Transverse colon (tissue), 4 donors: Measurements from ENCODE around the gene GMDS.

Experiments used
- EP300 ChIP-seq: sonication (generic); formaldehyde crosslinking; IDR thresholded peaks from one replicate; pipeline ENCODE4 v1.6.1; 2017; ENCODE audit warnings: antibody characterized with exemption, low read depth
- POLR2A ChIP-seq: fragments of 450-650 bp; IDR thresholded peaks from one replicate; pipeline ENCODE4 v1.6.1; 2016; ENCODE audit warnings: antibody characterized with exemption, mild to moderate bottlenecking, moderate library complexity
- POLR2AphosphoS5 ChIP-seq, 3 donors: sonication (generic); formaldehyde crosslinking; IDR thresholded peaks; one replicate each; pipeline ENCODE4 v1.6.1; 2016; ENCODE audit warnings: antibody characterized with exemption in 3 of 3
- TF ChIP-seq, protein P1 (sequence below), 5 experiments: fragments of 200-600 bp in 3 of 5; fragments of 450-650 bp in 2 of 5; sonication (generic) in 3 of 5; IDR thresholded peaks; 1 replicate in 2 of 5; 2 replicates in 3 of 5; pipeline ENCODE4 v1.5.1; 2016 to 2017; ENCODE audit warnings: antibody characterized with exemption in 5 of 5, inconsistent platforms in 3 of 5, mild to moderate bottlenecking in 2 of 5, moderate library complexity in 1 of 5

DNA sequence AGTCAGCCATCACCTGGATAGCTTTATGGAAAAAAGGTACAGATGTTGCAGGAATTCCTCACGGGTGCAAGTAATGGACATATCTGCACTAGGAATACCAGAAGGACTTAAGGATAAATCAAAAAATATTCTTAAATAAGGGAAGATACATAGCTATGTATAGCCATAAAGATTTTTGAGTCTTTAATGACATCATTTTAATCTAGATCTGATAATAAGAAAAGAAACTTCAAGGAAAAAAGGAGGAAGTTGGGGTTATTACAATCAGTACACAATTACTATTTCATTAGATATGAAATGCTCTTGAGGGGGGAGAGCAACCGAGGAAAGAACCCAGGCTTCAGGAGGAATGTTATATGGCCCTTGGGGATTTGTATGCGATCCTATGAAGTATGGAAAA, 525.5 kb downstream of the GMDS start:
- no peak for TF ChIP-seq POLR2A
- TF ChIP-seq, protein P1, sequence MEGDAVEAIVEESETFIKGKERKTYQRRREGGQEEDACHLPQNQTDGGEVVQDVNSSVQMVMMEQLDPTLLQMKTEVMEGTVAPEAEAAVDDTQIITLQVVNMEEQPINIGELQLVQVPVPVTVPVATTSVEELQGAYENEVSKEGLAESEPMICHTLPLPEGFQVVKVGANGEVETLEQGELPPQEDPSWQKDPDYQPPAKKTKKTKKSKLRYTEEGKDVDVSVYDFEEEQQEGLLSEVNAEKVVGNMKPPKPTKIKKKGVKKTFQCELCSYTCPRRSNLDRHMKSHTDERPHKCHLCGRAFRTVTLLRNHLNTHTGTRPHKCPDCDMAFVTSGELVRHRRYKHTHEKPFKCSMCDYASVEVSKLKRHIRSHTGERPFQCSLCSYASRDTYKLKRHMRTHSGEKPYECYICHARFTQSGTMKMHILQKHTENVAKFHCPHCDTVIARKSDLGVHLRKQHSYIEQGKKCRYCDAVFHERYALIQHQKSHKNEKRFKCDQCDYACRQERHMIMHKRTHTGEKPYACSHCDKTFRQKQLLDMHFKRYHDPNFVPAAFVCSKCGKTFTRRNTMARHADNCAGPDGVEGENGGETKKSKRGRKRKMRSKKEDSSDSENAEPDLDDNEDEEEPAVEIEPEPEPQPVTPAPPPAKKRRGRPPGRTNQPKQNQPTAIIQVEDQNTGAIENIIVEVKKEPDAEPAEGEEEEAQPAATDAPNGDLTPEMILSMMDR (IDR thresholded peaks at IDR 0.05): no peak
- no peak for TF ChIP-seq EP300
- no peak for TF ChIP-seq POLR2AphosphoS5 (IDR thresholded peaks at IDR 0.05)
